T-helper 9 cell (primary cell): ENCODE results near the gene PSG6.
"Not testable (repeated sequence)": the region's sequence is repeated elsewhere in the genome, so short reads cannot be mapped to it uniquely, and the experiment has no call there.

Source experiments
- DNase-seq: peaks from one replicate; pipeline ENCODE4 v3.0.0-alpha.2; 2020
- total RNA-seq, 2 donors: gene quantifications; one replicate each; lab custom pipeline; 2026; lab: John Stamatoyannopoulos, UW

PSG6 gene
- 0 reads per million in 2 donors for total RNA-seq

GRCh38 chr19:42917634-42918033 is at the start of gene PSG6:
Gene PSG6, minus strand, starts transcription at chr19:42917894. Its CDS starts 102 bp downstream, at chr19:42917792.
- DNase-seq, result not testable (repeated sequence)

GRCh38 chr19:42965176-42965575 is 47.5 kb upstream of the PSG6 start:
- DNase-seq, result no peak

GRCh38 chr19:42961119-42961518 is 43.4 kb upstream of the PSG6 start:
- no peak for DNase-seq

GRCh38 chr19:42952126-42952525 is 34.4 kb upstream of the PSG6 start:
- not testable (repeated sequence) for DNase-seq

GRCh38 chr19:42951476-42951875 is 33.8 kb upstream of the PSG6 start:
- DNase-seq, result not testable (repeated sequence)

GRCh38 chr19:42942187-42942789 is 24.6 kb upstream of the PSG6 start:
- DNase-seq, result no peak

- not testable (repeated sequence) for DNase-seq
Measured at GRCh38 chr19:42937107-42937506, 19.4 kb upstream of the PSG6 start, which contains the start of gene PSG7. Gene PSG7, minus strand, starts transcription at chr19:42937207. Its CDS starts 131 bp downstream, at chr19:42937076.

- not testable (repeated sequence) for DNase-seq
Measured at GRCh38 chr19:42934726-42935125, 17.0 kb upstream of the PSG6 start.

- not testable (repeated sequence) for DNase-seq
Measured at GRCh38 chr19:42934183-42934582, 16.5 kb upstream of the PSG6 start.

GRCh38 chr19:42933412-42933811 is 15.7 kb upstream of the PSG6 start:
- not testable (repeated sequence) for DNase-seq

- not testable (repeated sequence) for DNase-seq
Measured at GRCh38 chr19:42932485-42933101, 14.9 kb upstream of the PSG6 start.

- DNase-seq, result peak; percentile 14
Measured at GRCh38 chr19:42930214-42930613, 12.5 kb upstream of the PSG6 start.

GRCh38 chr19:42928896-42929295 is 11.2 kb upstream of the PSG6 start:
- DNase-seq, result no peak

- no peak for DNase-seq
Measured at GRCh38 chr19:42926781-42927180, 9.1 kb upstream of the PSG6 start.

GRCh38 chr19:42923106-42923505 is 5.4 kb upstream of the PSG6 start:
- DNase-seq, result peak; percentile 2

- not testable (repeated sequence) for DNase-seq
Measured at GRCh38 chr19:42920971-42921370, 3.3 kb upstream of the PSG6 start.

GRCh38 chr19:42919757-42920079 is 2.0 kb upstream of the PSG6 start:
- DNase-seq, result no peak

- DNase-seq, result not testable (repeated sequence)
Measured at GRCh38 chr19:42919070-42919756, 1.5 kb upstream of the PSG6 start.

GRCh38 chr19:42918377-42919069 is 829 bp upstream of the PSG6 start:
- DNase-seq, result not testable (repeated sequence)

- DNase-seq, result not testable (repeated sequence)
Measured at GRCh38 chr19:42916931-42917330, 763 bp downstream of the PSG6 start.

GRCh38 chr19:42913516-42913915 is 4.2 kb downstream of the PSG6 start:
- not testable (repeated sequence) for DNase-seq

- DNase-seq, result not testable (repeated sequence)
Measured at GRCh38 chr19:42912941-42913340, 4.8 kb downstream of the PSG6 start.

- DNase-seq, result not testable (repeated sequence)
Measured at GRCh38 chr19:42911731-42912130, 6.0 kb downstream of the PSG6 start.
